ENCODE data around the gene RAG1.

Gene RAG1

GRCh38 chr11:36574486-36574885, 6.7 kb downstream of the RAG1 start:
- TF ChIP-seq, protein P1, sequence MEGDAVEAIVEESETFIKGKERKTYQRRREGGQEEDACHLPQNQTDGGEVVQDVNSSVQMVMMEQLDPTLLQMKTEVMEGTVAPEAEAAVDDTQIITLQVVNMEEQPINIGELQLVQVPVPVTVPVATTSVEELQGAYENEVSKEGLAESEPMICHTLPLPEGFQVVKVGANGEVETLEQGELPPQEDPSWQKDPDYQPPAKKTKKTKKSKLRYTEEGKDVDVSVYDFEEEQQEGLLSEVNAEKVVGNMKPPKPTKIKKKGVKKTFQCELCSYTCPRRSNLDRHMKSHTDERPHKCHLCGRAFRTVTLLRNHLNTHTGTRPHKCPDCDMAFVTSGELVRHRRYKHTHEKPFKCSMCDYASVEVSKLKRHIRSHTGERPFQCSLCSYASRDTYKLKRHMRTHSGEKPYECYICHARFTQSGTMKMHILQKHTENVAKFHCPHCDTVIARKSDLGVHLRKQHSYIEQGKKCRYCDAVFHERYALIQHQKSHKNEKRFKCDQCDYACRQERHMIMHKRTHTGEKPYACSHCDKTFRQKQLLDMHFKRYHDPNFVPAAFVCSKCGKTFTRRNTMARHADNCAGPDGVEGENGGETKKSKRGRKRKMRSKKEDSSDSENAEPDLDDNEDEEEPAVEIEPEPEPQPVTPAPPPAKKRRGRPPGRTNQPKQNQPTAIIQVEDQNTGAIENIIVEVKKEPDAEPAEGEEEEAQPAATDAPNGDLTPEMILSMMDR (IDR thresholded peaks at IDR 0.05; ENCODE audit: borderline replicate concordance, insufficient read depth, low read depth, low read length) = no peak
- H3K4me3 ChIP-seq (ENCODE audit: low read depth, low read length) = no peak overlapping the region

- TF ChIP-seq, protein P1 (IDR thresholded peaks at IDR 0.05; ENCODE audit: borderline replicate concordance, insufficient read depth, low read depth, low read length) = no peak
- no peak overlapping the region for H3K4me3 ChIP-seq (ENCODE audit: low read depth, low read length)
Measured at GRCh38 chr11:36577373-36577772, 9.6 kb downstream of the RAG1 start.

DNA sequence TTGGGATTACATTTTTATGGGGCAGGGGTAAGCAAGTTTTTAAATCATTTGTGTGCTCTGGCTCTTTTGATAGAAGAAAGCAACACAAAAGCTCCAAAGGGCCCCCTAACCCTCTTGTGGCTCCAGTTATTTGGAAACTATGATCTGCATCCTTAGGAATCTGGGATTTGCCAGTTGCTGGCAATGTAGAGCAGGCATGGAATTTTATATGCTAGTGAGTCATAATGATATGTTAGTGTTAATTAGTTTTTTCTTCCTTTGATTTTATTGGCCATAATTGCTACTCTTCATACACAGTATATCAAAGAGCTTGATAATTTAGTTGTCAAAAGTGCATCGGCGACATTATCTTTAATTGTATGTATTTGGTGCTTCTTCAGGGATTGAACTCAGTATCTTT, 10.1 kb downstream of the RAG1 start:
- TF ChIP-seq, protein P1 (IDR thresholded peaks at IDR 0.05; ENCODE audit: borderline replicate concordance, insufficient read depth, low read depth, low read length) = no peak
- H3K4me3 ChIP-seq (ENCODE audit: low read depth, low read length) = no peak overlapping the region

- TF ChIP-seq, protein P1 (IDR thresholded peaks at IDR 0.05; ENCODE audit: borderline replicate concordance, insufficient read depth, low read depth, low read length) = no peak
- no peak overlapping the region for H3K4me3 ChIP-seq (ENCODE audit: low read depth, low read length)
Measured at GRCh38 chr11:36578458-36578857, 10.7 kb downstream of the RAG1 start.

- TF ChIP-seq, protein P1 (IDR thresholded peaks at IDR 0.05; ENCODE audit: borderline replicate concordance, insufficient read depth, low read depth, low read length) = no peak
- H3K4me3 ChIP-seq (ENCODE audit: low read depth, low read length) = no peak overlapping the region
Measured at GRCh38 chr11:36581536-36581935, 13.7 kb downstream of the RAG1 start.

- no peak overlapping the region for H3K4me3 ChIP-seq (ENCODE audit: low read depth, low read length)
Measured at GRCh38 chr11:36583667-36584066, 15.9 kb downstream of the RAG1 start.

GRCh38 chr11:36586543-36586942, 18.7 kb downstream of the RAG1 start:
- no peak overlapping the region for H3K4me3 ChIP-seq (ENCODE audit: low read depth, low read length)
- TF ChIP-seq, protein P1 (IDR thresholded peaks at IDR 0.05; ENCODE audit: borderline replicate concordance, insufficient read depth, low read depth, low read length) = no peak

More at GRCh38 chr11:36583667-36584066, 15.9 kb downstream of the RAG1 start:
- TF ChIP-seq, protein P1 (IDR thresholded peaks at IDR 0.05; ENCODE audit: borderline replicate concordance, insufficient read depth, low read depth, low read length) = no peak
